ENCODE measurements around the gene RBBP5.

RBBP5 gene

DNA sequence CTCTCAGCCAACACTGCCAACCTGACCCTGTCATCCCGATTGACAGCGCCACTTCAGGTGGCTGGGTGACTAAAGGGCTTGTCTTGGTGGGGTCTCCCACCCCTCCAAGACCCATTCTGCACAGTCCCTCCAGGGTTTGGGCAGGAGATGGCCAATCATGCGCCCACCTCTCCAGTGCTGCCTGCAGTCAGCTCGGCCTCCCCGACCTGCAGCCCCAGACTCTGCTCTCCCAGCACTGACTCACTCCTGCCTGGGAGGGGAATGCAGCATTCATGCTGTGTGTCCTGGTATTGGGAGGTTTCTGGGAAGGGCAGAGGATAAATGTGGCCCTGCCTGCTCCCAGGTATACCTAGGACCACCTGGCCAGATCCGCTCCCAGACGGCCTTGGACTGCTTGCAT lies 47.3 kb downstream of the RBBP5 start:
- no peak for DNase-seq (ENCODE audit: low read depth, low spot score)

DNA sequence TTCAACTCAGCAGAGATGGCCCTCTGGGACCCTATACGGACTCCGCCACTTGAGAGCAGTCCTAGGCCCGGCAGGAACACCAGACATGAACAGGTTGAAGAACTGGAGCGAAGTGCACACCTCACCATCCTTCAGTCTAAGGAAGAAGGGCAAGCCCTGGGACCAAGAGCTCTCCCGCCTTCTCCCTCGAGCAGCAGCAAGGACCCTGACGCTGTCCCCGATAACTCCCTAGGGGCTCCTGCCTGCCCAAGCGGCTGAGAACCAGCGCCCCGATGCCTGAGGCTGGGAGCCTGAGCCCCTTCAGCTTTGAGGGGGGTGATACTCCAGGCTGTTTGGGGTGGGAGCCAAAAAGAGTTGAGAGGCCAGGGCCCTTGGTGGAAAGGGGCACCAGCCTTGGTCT lies 47.7 kb downstream of the RBBP5 start:
- no peak for DNase-seq (ENCODE audit: low read depth, low spot score)

DNA sequence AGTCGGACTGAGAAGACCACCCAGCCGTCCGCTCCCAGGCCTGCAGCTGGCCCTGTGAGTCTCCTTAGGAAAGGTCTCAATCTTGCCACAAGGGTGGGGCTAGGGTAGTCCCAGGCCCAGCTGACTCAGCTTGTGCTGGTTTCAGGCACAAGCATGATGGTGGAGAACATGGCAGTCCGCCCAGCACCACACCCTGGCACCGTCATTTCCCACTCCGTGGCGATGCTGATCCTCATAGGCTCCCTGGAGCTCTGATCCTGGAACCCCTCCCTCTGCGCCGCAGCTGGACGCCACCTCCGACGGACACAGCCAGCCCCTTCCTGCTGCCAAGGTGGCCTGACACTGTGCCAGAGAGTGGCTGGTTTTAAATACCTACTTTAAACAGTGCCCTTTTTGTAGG lies 48.3 kb downstream of the RBBP5 start:
- DNase-seq (ENCODE audit: low read depth, low spot score), result no peak

DNA sequence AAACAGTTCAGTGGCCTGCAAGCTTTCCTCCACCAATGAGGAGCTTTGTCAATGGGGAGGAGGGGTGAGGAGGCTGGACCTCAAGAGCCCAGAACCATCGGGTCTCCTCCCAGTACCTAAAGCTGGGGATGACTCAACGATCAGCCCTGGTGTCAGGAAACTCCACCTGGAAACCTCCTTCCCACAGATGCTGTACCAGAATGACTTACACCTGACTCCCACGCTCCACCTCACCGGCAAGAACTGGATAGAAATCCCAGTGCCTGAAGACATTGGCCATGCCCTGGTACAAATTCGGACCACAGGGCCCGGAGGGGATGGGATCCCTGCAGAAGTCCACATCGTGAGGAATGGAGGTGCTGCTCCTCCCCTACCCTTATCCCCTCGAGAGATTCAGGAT lies 48.9 kb downstream of the RBBP5 start:
- DNase-seq (ENCODE audit: low read depth, low spot score), result no peak

- DNase-seq (ENCODE audit: low read depth, low spot score), result no peak
These were observed 49.5 kb downstream of the RBBP5 start for GRCh38 chr1:205072286-205072685.

GRCh38 chr1:205071801-205072200 lies 50.0 kb downstream of the RBBP5 start:
- no peak for DNase-seq (ENCODE audit: low read depth, low spot score)

GRCh38 chr1:205071028-205071409 lies 50.8 kb downstream of the RBBP5 start:
- DNase-seq (ENCODE audit: low read depth, low spot score), result no peak

DNA sequence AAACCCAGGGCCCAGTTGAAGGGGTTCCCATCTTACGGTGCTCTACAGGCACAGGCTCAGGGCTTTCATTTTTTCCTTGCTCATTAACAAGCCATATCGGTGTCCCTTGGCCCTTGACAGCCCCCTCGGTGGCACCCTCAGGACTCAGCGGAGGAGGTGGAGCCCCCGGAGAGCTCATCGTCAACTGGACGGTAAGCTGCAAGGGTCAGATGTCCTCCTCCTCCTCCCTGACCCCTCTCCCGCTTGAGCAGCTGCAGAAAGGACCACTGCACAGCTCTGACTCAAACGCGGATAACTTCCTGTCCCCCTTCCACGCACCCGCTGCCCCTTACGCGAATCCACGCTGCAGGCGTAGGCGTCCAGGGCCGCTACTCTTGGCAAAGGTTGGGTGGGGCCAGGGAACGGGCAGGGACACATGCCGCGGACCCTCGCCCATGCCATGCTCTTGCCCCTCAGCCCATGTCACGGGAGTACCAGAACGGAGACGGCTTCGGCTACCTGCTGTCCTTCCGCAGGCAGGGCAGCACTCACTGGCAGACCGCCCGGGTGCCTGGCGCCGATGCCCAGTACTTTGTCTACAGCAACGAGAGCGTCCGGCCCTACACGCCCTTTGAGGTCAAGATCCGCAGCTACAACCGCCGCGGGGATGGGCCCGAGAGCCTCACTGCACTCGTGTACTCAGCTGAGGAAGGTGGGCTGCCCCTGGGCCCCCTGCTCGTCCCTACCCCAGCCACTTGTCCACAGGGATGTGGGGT lies 52.2 kb downstream of the RBBP5 start:
- no peak for DNase-seq (ENCODE audit: low read depth, low spot score)

DNA sequence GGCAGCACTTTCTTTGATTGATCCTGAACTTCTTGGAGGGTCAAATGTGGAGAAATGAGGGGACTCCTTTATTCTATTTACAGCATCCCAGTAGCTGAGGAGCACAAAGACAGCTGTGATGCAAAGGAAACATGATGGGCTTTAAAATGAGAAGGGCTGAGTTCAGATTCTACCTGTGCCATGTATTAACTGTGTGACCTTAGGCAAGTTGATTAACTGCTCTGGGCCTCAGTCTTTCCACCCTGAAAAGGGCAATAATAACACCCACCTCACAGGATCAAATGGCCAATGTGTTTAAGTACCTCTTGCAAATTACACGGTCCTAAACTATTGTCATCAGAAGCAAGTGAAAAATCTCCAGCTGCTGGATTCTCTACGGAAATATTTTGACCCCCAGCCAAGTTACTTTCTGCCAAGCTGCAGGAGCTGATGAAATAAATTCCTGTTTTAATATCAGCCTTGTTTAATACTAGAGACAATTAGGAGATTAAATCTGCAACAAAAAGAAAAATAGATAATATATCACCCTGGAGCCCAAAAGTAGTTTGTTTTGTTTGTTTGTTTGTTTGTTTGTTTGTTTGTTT lies 53.2 kb downstream of the RBBP5 start:
- DNase-seq (ENCODE audit: low read depth, low spot score), result no peak

- DNase-seq (ENCODE audit: low read depth, low spot score), result no peak
These were observed 53.8 kb downstream of the RBBP5 start for GRCh38 chr1:205068001-205068400.

DNA sequence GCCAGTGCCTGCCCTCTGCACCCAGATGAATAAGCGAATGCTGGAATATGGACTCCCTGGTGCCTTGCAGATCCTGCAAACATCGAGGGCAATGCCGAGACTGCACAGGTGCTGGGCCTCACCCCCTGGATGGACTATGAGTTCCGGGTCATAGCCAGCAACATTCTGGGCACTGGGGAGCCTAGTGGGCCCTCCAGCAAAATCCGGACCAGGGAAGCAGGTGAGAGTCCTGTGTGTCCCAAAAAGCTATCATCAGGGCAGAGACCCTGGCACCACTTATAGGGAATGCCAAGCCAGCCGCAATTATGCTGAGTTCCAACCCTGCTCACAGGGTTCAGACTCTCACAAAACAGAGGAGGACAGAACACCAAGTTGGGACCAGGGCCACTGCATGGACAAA lies 54.7 kb downstream of the RBBP5 start:
- no peak for DNase-seq (ENCODE audit: low read depth, low spot score)

GRCh38 chr1:205066141-205066818 lies 55.5 kb downstream of the RBBP5 start:
- no peak for DNase-seq (ENCODE audit: low read depth, low spot score)

DNA sequence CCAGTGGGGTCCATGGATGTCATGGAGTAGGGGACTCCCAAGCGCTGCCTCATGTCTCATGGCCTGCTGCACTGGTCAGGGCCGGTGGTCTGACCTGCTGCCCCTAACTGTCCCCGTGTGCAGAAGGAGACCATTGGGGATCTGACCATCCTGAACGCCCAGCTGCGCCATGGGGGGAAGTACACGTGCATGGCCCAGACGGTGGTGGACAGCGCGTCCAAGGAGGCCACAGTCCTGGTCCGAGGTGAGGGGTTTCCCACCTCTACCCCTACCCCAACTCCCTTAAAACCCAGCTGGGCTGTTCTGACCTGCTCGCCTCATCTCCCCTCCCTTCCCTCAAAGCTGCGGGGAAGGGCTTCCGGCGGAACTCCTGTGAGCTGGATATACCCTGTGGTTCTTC lies 56.1 kb downstream of the RBBP5 start:
- DNase-seq (ENCODE audit: low read depth, low spot score), result no peak

DNA sequence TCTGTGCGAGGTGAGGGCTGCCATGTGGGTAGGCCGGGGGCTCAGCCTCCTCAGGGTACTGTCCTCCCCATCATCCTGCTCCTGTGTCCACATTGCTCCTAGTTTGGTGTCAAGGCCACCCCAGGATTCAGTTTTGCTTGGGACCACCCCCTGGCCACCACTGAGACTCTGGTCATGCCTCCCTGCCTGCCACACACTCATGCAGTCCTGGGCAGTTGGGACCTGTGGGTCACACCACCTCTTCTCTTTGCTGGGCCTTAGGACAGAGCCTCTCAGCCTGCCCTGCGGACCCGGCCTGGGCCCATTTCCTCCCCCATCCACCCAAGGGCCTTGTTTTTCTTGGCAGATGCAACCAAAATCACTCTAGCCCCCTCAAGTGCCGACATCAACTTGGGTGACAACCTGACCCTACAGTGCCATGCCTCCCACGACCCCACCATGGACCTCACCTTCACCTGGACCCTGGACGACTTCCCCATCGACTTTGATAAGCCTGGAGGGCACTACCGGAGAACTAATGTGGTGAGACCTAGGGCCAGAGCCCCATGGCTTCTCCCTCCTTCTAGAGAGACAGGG lies 56.9 kb downstream of the RBBP5 start:
- DNase-seq (ENCODE audit: low read depth, low spot score), result no peak

DNA sequence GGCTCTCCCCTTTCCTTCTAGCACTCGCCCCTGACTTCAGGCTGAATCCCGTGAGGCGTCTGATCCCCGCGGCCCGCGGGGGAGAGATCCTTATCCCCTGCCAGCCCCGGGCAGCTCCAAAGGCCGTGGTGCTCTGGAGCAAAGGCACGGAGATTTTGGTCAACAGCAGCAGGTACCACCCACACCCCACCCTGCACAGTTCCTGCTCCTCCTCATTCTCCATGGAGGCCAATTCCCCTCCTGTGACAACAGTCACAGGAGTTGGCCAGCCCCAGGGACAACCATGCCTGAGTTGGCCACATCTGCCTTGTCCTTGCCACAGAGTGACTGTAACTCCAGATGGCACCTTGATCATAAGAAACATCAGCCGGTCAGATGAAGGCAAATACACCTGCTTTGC lies 57.5 kb downstream of the RBBP5 start:
- no peak for DNase-seq (ENCODE audit: low read depth, low spot score)

GRCh38 chr1:205062895-205063294 lies 58.9 kb downstream of the RBBP5 start:
- no peak for DNase-seq (ENCODE audit: low read depth, low spot score)

DNA sequence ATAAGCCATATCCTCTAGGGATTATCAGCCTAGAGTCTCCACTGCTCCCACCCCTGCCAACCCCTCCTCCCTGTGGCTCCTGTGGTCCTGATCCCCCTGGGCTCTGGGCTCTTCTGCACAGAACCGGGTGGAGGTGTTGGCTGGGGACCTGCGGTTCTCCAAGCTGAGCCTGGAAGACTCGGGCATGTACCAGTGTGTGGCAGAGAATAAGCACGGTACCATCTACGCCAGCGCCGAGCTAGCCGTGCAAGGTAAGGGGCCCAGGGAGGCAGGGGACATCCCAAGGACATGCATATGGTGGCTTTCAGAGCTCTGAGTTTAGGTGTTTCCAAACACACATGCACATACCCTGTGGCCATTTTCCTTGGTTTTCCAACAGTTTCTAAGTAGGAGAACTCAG lies 59.5 kb downstream of the RBBP5 start:
- no peak for DNase-seq (ENCODE audit: low read depth, low spot score)

- DNase-seq (ENCODE audit: low read depth, low spot score), result peak; percentile 12
These were observed 60.1 kb downstream of the RBBP5 start for GRCh38 chr1:205061665-205062069.

DNA sequence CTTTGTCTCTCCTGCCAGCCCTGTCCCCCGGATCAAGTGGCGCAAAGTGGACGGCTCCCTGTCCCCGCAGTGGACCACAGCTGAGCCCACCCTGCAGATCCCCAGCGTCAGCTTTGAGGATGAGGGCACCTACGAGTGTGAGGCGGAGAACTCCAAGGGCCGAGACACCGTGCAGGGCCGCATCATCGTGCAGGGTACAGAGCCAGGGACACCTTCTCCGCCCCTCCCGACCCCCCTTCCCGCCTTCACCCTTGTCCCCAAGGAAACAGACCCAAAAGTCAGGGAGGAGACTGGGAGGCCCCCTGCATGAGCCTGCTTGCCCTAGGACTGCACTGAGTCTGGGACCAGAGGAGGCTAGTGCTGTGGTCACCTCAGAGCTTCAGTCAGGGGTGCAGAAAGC lies 60.6 kb downstream of the RBBP5 start:
- DNase-seq (ENCODE audit: low read depth, low spot score), result no peak

DNA sequence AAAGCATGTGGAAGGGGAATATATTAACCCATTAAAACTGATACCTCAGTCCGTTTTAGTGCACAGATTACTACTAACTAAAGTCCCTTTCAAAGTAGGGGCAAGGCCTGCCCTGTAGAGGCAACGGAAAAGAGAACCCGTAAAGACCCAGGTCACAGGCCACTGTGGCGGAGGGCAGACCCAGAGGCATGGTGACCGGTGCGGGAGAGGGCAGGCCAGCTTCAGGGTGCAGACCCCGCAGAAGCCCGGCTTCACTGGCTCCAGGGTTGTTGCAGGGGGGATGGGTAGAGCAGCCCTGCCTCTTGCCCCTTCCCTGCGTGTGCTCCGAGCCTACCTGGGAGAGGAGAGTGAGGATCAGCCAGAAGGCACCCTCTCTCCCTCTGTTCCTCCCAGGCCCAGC lies 61.0 kb downstream of the RBBP5 start:
- DNase-seq (ENCODE audit: low read depth, low spot score), result no peak

DNA sequence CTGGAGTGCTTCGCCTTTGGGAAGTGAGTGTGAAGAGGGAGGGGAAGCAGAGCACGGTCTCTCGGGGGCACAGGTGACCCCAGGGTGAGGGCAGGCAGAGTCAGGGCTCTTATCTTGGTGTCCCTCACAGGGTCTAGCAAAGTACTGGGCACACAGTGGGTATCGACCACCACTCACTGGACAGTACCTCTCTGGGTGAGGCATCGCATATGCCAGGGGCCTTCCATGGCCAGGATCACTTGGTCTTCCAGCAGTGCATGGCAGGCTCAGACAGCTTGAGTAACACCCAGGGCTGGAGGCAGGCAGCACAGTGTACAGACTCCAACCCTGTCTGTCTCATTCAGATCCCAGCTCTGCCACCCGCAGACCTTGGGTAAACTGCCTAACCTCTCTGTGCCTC lies 62.1 kb downstream of the RBBP5 start:
- DNase-seq (ENCODE audit: low read depth, low spot score), result no peak

GRCh38 chr1:205058853-205059252 lies 62.9 kb downstream of the RBBP5 start:
- DNase-seq (ENCODE audit: low read depth, low spot score), result no peak
